HG03060 (cell line): ENCODE data around the gene ADPRHL1.

Source experiments
- ATAC-seq: cut with Tn5 transposase; IDR thresholded peaks from one replicate; pipeline ENCODE4 v1.9.1; 2021; ENCODE audit warnings: low read depth, moderate number of reproducible peaks; ENCODE audit not compliant: unreplicated experiment

The ADPRHL1 gene

GRCh38 chr13:113452942-113453901 lies at the start of gene ADPRHL1:
Gene ADPRHL1, minus strand, starts transcription at chr13:113453488. Its CDS starts 51 bp downstream, at chr13:113453437.
- no peak for ATAC-seq

- no peak for ATAC-seq
These were observed 49.4 kb upstream of the ADPRHL1 start for GRCh38 chr13:113502686-113503085.

GRCh38 chr13:113500530-113501265 lies 47.4 kb upstream of the ADPRHL1 start:
- ATAC-seq = no peak

GRCh38 chr13:113499936-113500335 lies 46.6 kb upstream of the ADPRHL1 start:
- ATAC-seq = no peak

GRCh38 chr13:113498905-113499304 lies 45.6 kb upstream of the ADPRHL1 start:
- no peak for ATAC-seq

- no peak for ATAC-seq
These were observed 43.9 kb upstream of the ADPRHL1 start for GRCh38 chr13:113497217-113497616.

- no peak for ATAC-seq
These were observed 42.4 kb upstream of the ADPRHL1 start for GRCh38 chr13:113495494-113496210.

- peak; percentile 29 for ATAC-seq
These were observed 40.1 kb upstream of the ADPRHL1 start for GRCh38 chr13:113493315-113493951.

GRCh38 chr13:113491982-113492381 lies 38.7 kb upstream of the ADPRHL1 start:
- no peak for ATAC-seq

- no peak for ATAC-seq
These were observed 38.2 kb upstream of the ADPRHL1 start for GRCh38 chr13:113491418-113491883.

- peak; percentile 59 for ATAC-seq
These were observed 37.5 kb upstream of the ADPRHL1 start, which contains the start of gene DCUN1D2 for GRCh38 chr13:113490496-113491417. Gene DCUN1D2, minus strand, starts transcription at chr13:113490711. Its CDS starts 42 bp downstream, at chr13:113490669.

- no peak for ATAC-seq
These were observed 36.5 kb upstream of the ADPRHL1 start for GRCh38 chr13:113489549-113490495.

GRCh38 chr13:113489171-113489548 lies 35.9 kb upstream of the ADPRHL1 start:
- no peak for ATAC-seq

GRCh38 chr13:113488283-113488682 lies 35.0 kb upstream of the ADPRHL1 start:
- ATAC-seq = no peak

GRCh38 chr13:113486698-113487097 lies 33.4 kb upstream of the ADPRHL1 start:
- no peak for ATAC-seq

- ATAC-seq = no peak
These were observed 32.3 kb upstream of the ADPRHL1 start for GRCh38 chr13:113485545-113485944.

- ATAC-seq = no peak
These were observed 30.4 kb upstream of the ADPRHL1 start for GRCh38 chr13:113483504-113484293.
